ENCODE data around the gene BABAM1.
A peak's percentile ranks its signal among the peaks of the same experiment; 100 is the strongest.

DNA sequence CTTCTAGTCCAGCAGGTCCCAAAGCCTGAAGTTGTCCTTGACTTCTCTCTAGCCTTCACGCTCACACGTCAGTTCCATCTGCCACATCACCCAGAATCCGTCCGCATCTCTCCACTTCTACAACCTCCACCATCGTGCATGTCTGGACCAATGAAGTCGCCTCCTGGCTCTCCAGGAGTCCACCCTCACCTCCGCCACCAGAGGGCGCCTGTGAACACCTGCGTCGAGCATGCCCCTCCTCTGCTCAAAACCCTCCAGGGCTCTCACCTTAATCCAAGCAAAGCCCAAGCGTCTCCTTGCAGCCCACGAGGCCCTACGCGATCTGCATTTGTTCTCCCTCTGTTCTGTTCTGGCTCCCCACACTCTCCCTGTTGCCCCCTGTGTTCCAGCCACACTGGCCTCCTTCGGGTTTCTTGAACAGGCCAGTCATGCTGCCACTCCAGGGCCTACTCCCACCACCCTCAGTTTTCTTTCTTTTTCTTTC lies 6.4 kb upstream of the BABAM1 start:
- TF ChIP-seq, protein P1, sequence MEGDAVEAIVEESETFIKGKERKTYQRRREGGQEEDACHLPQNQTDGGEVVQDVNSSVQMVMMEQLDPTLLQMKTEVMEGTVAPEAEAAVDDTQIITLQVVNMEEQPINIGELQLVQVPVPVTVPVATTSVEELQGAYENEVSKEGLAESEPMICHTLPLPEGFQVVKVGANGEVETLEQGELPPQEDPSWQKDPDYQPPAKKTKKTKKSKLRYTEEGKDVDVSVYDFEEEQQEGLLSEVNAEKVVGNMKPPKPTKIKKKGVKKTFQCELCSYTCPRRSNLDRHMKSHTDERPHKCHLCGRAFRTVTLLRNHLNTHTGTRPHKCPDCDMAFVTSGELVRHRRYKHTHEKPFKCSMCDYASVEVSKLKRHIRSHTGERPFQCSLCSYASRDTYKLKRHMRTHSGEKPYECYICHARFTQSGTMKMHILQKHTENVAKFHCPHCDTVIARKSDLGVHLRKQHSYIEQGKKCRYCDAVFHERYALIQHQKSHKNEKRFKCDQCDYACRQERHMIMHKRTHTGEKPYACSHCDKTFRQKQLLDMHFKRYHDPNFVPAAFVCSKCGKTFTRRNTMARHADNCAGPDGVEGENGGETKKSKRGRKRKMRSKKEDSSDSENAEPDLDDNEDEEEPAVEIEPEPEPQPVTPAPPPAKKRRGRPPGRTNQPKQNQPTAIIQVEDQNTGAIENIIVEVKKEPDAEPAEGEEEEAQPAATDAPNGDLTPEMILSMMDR (IDR thresholded peaks at IDR 0.05; ENCODE audit: low read depth, low read length, poor library complexity, severe bottlenecking) = peak; percentile 95
- TF ChIP-seq EZH2phosphoT487 (IDR thresholded peaks at IDR 0.05; ENCODE audit: borderline replicate concordance, low read length) = no peak

Measured in DOHH2 (cell line).